Measurements from ENCODE around the gene PXYLP1.

GRCh38 chr3:141271279-141272030 lies 39.8 kb downstream of the PXYLP1 start:
- TF ChIP-seq CTCF (conservative IDR thresholded peaks at IDR 0.05; ENCODE audit: low read depth, low read length) = no peak
- TF ChIP-seq EZH2 (IDR thresholded peaks at IDR 0.05; ENCODE audit: borderline replicate concordance, low read depth, low read length, poor library complexity, severe bottlenecking) = no peak

All from A673 (cell line).